ENCODE results near the gene ZNF524. TPM values are rescaled to one million over a fixed set of nuclear protein-coding genes. Genes with fewer than 3 reads are reported as not detected.

Gene ZNF524
- polyA plus RNA-seq, 1 of the 3 experiments (the other 2 are of a cell fraction), result 7.3 TPM

DNA sequence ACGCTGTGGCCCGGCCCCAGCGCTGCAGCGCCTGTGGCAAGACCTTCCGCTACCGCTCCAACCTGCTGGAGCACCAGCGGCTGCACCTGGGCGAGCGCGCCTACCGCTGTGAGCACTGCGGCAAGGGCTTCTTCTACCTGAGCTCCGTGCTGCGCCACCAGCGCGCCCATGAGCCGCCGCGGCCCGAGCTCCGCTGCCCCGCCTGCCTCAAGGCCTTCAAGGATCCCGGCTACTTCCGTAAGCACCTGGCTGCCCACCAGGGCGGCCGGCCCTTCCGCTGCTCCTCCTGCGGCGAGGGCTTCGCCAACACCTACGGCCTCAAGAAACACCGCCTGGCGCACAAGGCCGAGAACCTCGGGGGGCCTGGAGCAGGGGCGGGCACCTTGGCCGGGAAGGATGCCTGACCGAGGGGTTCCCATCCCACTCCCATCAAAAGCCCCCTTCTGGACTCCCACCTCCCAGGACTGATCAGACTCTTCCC is 16.3 kb downstream of the ZNF524 start:
- H4K20me1 ChIP-seq (ENCODE audit: insufficient read depth), result peaks cover 18% of the 10 kb centered on the region
- H2AFZ ChIP-seq (ENCODE audit: low read depth), result no peak overlapping the region
- TF ChIP-seq EZH2phosphoT487 (IDR thresholded peaks at IDR 0.05; ENCODE audit: borderline replicate concordance, low read depth) (no peak), ELF1 (IDR thresholded peaks at IDR 0.05) (no peak), YY1 (IDR thresholded peaks at IDR 0.05; ENCODE audit: low read depth) (no peak), NRF1 (IDR thresholded peaks at IDR 0.05; ENCODE audit: low read depth, low read length) (no peak), FOSL2 (IDR thresholded peaks at IDR 0.05; ENCODE audit: borderline replicate concordance, low read depth) (no peak), GATA2 (CRISPR knock-in tag; IDR thresholded peaks at IDR 0.05) (no peak)
- TF ChIP-seq, protein P1, sequence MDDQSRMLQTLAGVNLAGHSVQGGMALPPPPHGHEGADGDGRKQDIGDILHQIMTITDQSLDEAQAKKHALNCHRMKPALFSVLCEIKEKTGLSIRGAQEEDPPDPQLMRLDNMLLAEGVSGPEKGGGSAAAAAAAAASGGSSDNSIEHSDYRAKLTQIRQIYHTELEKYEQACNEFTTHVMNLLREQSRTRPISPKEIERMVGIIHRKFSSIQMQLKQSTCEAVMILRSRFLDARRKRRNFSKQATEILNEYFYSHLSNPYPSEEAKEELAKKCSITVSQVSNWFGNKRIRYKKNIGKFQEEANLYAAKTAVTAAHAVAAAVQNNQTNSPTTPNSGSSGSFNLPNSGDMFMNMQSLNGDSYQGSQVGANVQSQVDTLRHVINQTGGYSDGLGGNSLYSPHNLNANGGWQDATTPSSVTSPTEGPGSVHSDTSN (IDR thresholded peaks at IDR 0.05), result no peak
- CTCF ChIA-PET, result interaction anchor here (0.6 to 6.7 kb wide), 2 partner anchors 16 to 99 kb away, joined by 3 to 40 read pairs; no protein-coding TSS in a partner anchor
- peaks cover 0 to 33% of the 10 kb centered on the region in 2 experiments for H3K36me3 ChIP-seq (replicated peaks in 1 of 2; ENCODE audit: control insufficient read depth in 1 of 2, insufficient read depth in 2 of 2, low read length in 1 of 2)
- no peak overlapping the region for H3K27ac ChIP-seq (ENCODE audit: low read depth in 2 of 2, low read length in 1 of 2)
- no peaks in the 10 kb centered on the region for H3K9me3 ChIP-seq
- POLR2A ChIA-PET, result no interaction called here
- 97% methylated on average over 31 of the region's 38 CpGs for WGBS (ENCODE audit: low lambda C conversion rate)
- H3K9ac ChIP-seq, result no peak overlapping the region
- H3K27me3 ChIP-seq (ENCODE audit: insufficient read depth), result no peaks in the 10 kb centered on the region
- DNase-seq, result no peak
- peaks cover 17% of the 10 kb centered on the region; the same call in 1 of the 2 replicates for H3K79me2 ChIP-seq (ENCODE audit: insufficient read depth)
- no peak overlapping the region for H3K4me2 ChIP-seq
- H3K9me2 ChIP-seq, result no peaks in the 10 kb centered on the region
- no peak overlapping the region for H3K4me3 ChIP-seq (ENCODE audit: low read depth in 2 of 2, low read length in 1 of 2)
- peaks cover 12% of the 10 kb centered on the region for H3F3A ChIP-seq (replicated peaks; ENCODE audit: insufficient read depth)
- H3K4me1 ChIP-seq (ENCODE audit: control insufficient read depth in 1 of 2, insufficient read depth in 2 of 2, low read depth in 1 of 2, low read length in 1 of 2), result no peaks in the 10 kb centered on the region; a peak in 1 of 4 replicates

DNA sequence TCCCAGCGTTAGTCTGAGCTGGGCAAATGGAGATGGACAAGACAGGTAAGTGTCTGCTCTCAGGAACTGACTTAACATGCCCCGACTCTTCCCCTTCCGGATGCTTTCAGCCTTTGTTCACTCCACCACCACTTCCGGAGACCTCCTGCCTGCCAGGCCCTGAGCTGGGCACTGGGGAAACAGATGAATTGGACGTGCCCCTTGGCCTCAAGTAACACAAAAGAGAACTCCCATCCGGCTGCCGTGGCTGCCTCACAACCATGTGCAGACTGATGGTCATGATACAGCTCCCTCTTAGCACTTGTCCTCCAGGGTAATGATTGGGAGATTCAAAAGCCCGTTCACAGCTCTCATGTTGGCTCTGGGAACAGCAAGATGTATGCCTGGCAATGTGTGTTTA is 17.3 kb downstream of the ZNF524 start:
- ChIA-PET POLR2A (interaction anchor here (3.1 kb wide), 1 partner anchor 11 kb away, joined by 10 read pairs; the partner anchor contains the start of gene ZNF865), CTCF (interaction anchor here (6.7 kb wide), 1 partner anchor 15 kb away, joined by 40 read pairs; no protein-coding TSS in a partner anchor)
- H3K79me2 ChIP-seq (ENCODE audit: insufficient read depth), result peaks cover 7% of the 10 kb centered on the region; the same call in 1 of the 2 replicates
- H3K4me1 ChIP-seq (ENCODE audit: control insufficient read depth in 1 of 2, insufficient read depth in 2 of 2, low read depth in 1 of 2, low read length in 1 of 2), result no peaks in the 10 kb centered on the region
- H3K9me2 ChIP-seq, result no peaks in the 10 kb centered on the region
- no peak for DNase-seq
- 94% methylated on average over 8 of the region's 8 CpGs for WGBS (ENCODE audit: low lambda C conversion rate)
- H2AFZ ChIP-seq (ENCODE audit: low read depth), result no peak overlapping the region
- H3K4me3 ChIP-seq (ENCODE audit: low read depth in 2 of 2, low read length in 1 of 2), result no peak overlapping the region
- no peak overlapping the region for H3K27ac ChIP-seq (ENCODE audit: low read depth in 2 of 2, low read length in 1 of 2)
- H3K9ac ChIP-seq, result no peak overlapping the region
- H4K20me1 ChIP-seq (ENCODE audit: insufficient read depth), result peaks cover 9% of the 10 kb centered on the region
- H3K27me3 ChIP-seq (ENCODE audit: insufficient read depth), result no peaks in the 10 kb centered on the region
- peaks cover 12% of the 10 kb centered on the region for H3F3A ChIP-seq (replicated peaks; ENCODE audit: insufficient read depth)
- TF ChIP-seq TEAD4 (IDR thresholded peaks at IDR 0.05; ENCODE audit: borderline replicate concordance, insufficient read depth) (no peak), MXI1 (IDR thresholded peaks at IDR 0.05; ENCODE audit: low read depth, low read length) (no peak), YY1 (IDR thresholded peaks at IDR 0.05; ENCODE audit: low read depth) (no peak), ELF1 (IDR thresholded peaks at IDR 0.05) (no peak), POLR2AphosphoS5 (IDR thresholded peaks at IDR 0.05; ENCODE audit: low read depth, low read length) (no peak)
- no peaks in the 10 kb centered on the region for H3K9me3 ChIP-seq
- no peak overlapping the region for H3K4me2 ChIP-seq
- peaks cover 0 to 33% of the 10 kb centered on the region in 2 experiments for H3K36me3 ChIP-seq (replicated peaks in 1 of 2; ENCODE audit: control insufficient read depth in 1 of 2, insufficient read depth in 2 of 2, low read length in 1 of 2)

DNA sequence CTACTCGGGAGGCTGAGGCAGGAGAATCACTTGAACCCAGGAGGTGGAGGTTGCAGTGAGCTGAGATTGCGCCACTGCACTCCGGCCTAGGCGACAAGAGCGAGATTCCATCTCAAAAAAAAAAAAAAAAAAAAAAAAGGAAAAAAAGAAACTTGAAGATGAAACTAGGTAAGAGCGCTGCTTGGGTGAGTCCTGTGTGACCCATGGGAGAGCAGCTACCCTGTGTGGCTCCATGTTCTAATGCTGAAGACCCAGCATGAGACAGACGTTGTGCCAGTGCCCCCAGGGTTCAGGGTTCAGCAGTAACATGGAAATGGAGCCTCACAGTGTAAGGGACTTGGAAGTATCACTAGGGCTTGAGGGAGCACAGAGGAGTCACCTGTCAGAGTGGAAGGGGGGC is 18.3 kb downstream of the ZNF524 start:
- POLR2A ChIA-PET, result interaction anchor here (3.1 kb wide), 1 partner anchor 12 kb away, joined by 10 read pairs; the partner anchor contains the start of gene ZNF865
- Histone ChIP-seq H3K9me3 (no peaks in the 10 kb centered on the region), H3K36me3 (replicated peaks in 1 of 2; ENCODE audit: control insufficient read depth in 1 of 2, insufficient read depth in 2 of 2, low read length in 1 of 2) (peaks cover 0 to 32% of the 10 kb centered on the region in 2 experiments), H3F3A (replicated peaks; ENCODE audit: insufficient read depth) (peaks cover 12% of the 10 kb centered on the region), H2AFZ (ENCODE audit: low read depth) (no peak overlapping the region), H4K20me1 (ENCODE audit: insufficient read depth) (no peaks in the 10 kb centered on the region), H3K4me1 (ENCODE audit: control insufficient read depth in 1 of 2, insufficient read depth in 2 of 2, low read depth in 1 of 2, low read length in 1 of 2) (no peaks in the 10 kb centered on the region), H3K79me2 (ENCODE audit: insufficient read depth) (peaks cover 7% of the 10 kb centered on the region; the same call in 1 of the 2 replicates), H3K9ac (no peak overlapping the region), H3K4me2 (no peak overlapping the region), H3K4me3 (ENCODE audit: low read depth in 2 of 2, low read length in 1 of 2) (no peak overlapping the region), H3K27ac (ENCODE audit: low read depth in 2 of 2, low read length in 1 of 2) (no peak overlapping the region), H3K27me3 (ENCODE audit: insufficient read depth) (no peaks in the 10 kb centered on the region), H3K9me2 (no peaks in the 10 kb centered on the region)
- no peak for DNase-seq
- WGBS (ENCODE audit: low lambda C conversion rate), result 93% methylated on average over 7 of the region's 7 CpGs
- CTCF ChIA-PET, result interaction anchor here (1.4 to 6.7 kb wide), 3 partner anchors 12 to 477 kb away, joined by 3 to 40 read pairs (median 4); no protein-coding TSS in a partner anchor
- TF ChIP-seq MXI1 (IDR thresholded peaks at IDR 0.05; ENCODE audit: low read depth, low read length) (no peak), RXRA (IDR thresholded peaks at IDR 0.05; ENCODE audit: borderline replicate concordance, low read depth) (no peak), SMC3 (IDR thresholded peaks at IDR 0.05; ENCODE audit: low read depth, low read length) (no peak), JUND (IDR thresholded peaks at IDR 0.05) (0 out of 2 replicates have a peak, but pooled peaks have one; percentile 6), TEAD4 (IDR thresholded peaks at IDR 0.05; ENCODE audit: borderline replicate concordance, insufficient read depth) (no peak)
- TF ChIP-seq, protein P2, sequence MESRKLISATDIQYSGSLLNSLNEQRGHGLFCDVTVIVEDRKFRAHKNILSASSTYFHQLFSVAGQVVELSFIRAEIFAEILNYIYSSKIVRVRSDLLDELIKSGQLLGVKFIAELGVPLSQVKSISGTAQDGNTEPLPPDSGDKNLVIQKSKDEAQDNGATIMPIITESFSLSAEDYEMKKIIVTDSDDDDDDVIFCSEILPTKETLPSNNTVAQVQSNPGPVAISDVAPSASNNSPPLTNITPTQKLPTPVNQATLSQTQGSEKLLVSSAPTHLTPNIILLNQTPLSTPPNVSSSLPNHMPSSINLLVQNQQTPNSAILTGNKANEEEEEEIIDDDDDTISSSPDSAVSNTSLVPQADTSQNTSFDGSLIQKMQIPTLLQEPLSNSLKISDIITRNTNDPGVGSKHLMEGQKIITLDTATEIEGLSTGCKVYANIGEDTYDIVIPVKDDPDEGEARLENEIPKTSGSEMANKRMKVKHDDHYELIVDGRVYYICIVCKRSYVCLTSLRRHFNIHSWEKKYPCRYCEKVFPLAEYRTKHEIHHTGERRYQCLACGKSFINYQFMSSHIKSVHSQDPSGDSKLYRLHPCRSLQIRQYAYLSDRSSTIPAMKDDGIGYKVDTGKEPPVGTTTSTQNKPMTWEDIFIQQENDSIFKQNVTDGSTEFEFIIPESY (IDR thresholded peaks at IDR 0.05; ENCODE audit: borderline replicate concordance, low read depth), result no peak
